ENCODE results near the gene SPATA46. TPM values are rescaled to one million over a fixed set of nuclear protein-coding genes. Genes with fewer than 3 reads are reported as not detected.

Gene SPATA46
- total RNA-seq, 1 experiment from 2014 or later = not detected

DNA sequence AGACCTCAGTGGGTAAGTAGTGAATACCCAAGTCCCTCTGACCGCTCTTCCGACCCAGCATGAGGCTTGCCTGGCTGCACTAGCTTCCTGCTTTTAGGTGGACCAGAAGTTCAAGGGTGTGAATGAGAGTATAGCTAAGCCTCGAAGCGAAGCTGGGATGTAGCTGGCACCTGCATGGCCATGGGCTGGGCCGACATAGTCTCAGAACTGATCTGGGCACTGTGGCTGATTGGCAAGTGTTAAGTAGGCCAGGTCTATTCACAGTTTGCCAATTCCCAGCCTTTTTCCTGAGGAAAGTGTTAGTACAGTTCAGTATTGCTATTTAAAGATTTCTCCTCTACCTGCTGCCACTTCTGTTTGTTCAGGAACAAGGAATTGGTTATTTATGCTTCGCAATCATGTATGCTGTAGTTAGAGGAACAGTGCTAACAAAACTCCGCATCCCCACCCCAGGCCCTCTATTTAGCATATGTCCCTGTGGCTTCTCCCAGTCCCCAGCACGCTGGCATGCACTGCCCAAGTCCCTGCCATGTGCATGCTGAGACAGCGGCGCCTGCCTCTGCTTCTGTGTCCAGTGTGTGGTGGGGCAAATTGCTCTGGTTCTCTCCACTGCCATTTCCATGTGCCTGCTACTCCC lies 16.3 kb downstream of the SPATA46 start:
- intact Hi-C loops (cut with micrococcal nuclease; ENCODE audit: unreplicated experiment) = no loop called here
- ChIA-PET POLR2A (no interaction called here), CTCF (no interaction called here)
- Mint-ChIP-seq H3K27ac (ENCODE audit: unreplicated experiment) (no peak overlapping the region), H3K27me3 (ENCODE audit: insufficient read depth, unreplicated experiment) (no peaks in the 10 kb centered on the region), H3K4me3 (ENCODE audit: unreplicated experiment) (no peak overlapping the region), H3K4me1 (ENCODE audit: low read depth, unreplicated experiment) (no peaks in the 10 kb centered on the region), H3K36me3 (ENCODE audit: insufficient read depth, unreplicated experiment) (no peaks in the 10 kb centered on the region), H3K9me3 (ENCODE audit: unreplicated experiment) (no peaks in the 10 kb centered on the region)
- Histone ChIP-seq H3K27me3 (replicated peaks; ENCODE audit: control insufficient read depth, insufficient read depth, low read length) (no peaks in the 10 kb centered on the region), H3K9me3 (no peaks in the 10 kb centered on the region), H3K4me1 (no peaks in the 10 kb centered on the region), H3K36me3 (ENCODE audit: control insufficient read depth, insufficient read depth, low read length) (no peaks in the 10 kb centered on the region; the same call in 1 of the 2 replicates), H3K4me3 (ENCODE audit: low read depth, low read length) (no peak overlapping the region)
- BruUV-seq (replicated peaks) = no TSS peak
- TF ChIP-seq, protein P1, sequence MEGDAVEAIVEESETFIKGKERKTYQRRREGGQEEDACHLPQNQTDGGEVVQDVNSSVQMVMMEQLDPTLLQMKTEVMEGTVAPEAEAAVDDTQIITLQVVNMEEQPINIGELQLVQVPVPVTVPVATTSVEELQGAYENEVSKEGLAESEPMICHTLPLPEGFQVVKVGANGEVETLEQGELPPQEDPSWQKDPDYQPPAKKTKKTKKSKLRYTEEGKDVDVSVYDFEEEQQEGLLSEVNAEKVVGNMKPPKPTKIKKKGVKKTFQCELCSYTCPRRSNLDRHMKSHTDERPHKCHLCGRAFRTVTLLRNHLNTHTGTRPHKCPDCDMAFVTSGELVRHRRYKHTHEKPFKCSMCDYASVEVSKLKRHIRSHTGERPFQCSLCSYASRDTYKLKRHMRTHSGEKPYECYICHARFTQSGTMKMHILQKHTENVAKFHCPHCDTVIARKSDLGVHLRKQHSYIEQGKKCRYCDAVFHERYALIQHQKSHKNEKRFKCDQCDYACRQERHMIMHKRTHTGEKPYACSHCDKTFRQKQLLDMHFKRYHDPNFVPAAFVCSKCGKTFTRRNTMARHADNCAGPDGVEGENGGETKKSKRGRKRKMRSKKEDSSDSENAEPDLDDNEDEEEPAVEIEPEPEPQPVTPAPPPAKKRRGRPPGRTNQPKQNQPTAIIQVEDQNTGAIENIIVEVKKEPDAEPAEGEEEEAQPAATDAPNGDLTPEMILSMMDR (IDR thresholded peaks at IDR 0.05; ENCODE audit: insufficient read depth in 1 of 2, low read depth in 1 of 2, low read length in 1 of 2, severe bottlenecking in 1 of 2, unreplicated experiment in 1 of 2) = no peak
- DNase-seq = no peak

DNA sequence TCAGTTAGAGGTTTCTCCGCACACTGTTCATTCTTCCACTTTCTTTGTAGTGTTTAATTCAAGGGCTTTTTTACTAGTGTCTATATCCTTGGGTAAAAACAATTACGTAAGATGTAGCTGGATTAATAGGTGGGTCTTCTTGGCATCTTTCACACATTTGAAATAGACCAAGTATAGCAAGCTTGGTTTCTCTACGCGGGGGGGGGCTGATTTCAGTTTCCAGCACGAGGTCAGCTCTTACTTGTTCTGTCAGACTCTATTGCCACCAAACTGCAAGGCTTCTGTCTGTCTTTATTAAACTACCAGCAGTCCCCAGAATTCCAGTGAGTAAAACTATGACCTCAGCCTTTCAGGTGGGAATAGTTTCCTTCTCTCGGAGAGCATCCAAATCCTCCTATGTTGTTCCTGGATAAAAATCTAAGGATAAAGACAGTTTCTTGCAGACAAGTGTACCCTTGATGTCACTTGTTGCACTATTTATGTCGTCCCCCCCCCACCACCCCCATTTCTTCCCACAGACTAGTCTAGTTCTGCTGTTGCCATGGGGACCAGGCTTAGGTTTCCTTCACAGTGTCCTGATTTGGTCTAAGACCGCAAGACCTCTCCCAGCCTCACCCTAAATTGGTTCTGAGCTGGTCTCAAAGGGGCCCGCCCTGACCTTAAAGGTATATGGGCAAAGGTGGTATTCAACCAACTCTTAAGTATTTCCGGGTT lies 17.0 kb downstream of the SPATA46 start:
- no peak for DNase-seq
- no peaks in the 10 kb centered on the region for H3K4me1 Mint-ChIP-seq (ENCODE audit: low read depth, unreplicated experiment)
- no TSS peak for BruUV-seq (replicated peaks)
- no peaks in the 10 kb centered on the region for H3K9me3 Mint-ChIP-seq (ENCODE audit: unreplicated experiment)
- H3K36me3 ChIP-seq (ENCODE audit: control insufficient read depth, insufficient read depth, low read length) = no peaks in the 10 kb centered on the region
- no peak overlapping the region for H3K27ac Mint-ChIP-seq (ENCODE audit: unreplicated experiment)
- H3K4me3 Mint-ChIP-seq (ENCODE audit: unreplicated experiment) = no peak overlapping the region
- H3K4me3 ChIP-seq (ENCODE audit: low read depth, low read length) = no peak overlapping the region
- TF ChIP-seq, protein P1 (IDR thresholded peaks at IDR 0.05; ENCODE audit: insufficient read depth in 1 of 2, low read depth in 1 of 2, low read length in 1 of 2, severe bottlenecking in 1 of 2, unreplicated experiment in 1 of 2) = no peak
- no peaks in the 10 kb centered on the region for H3K27me3 ChIP-seq (replicated peaks; ENCODE audit: control insufficient read depth, insufficient read depth, low read length)
- H3K36me3 Mint-ChIP-seq (ENCODE audit: insufficient read depth, unreplicated experiment) = no peaks in the 10 kb centered on the region
- H3K27me3 Mint-ChIP-seq (ENCODE audit: insufficient read depth, unreplicated experiment) = no peaks in the 10 kb centered on the region
- ChIA-PET CTCF (no interaction called here), POLR2A (no interaction called here)
- H3K4me1 ChIP-seq = no peaks in the 10 kb centered on the region
- no peaks in the 10 kb centered on the region for H3K9me3 ChIP-seq
- intact Hi-C loops (cut with micrococcal nuclease; ENCODE audit: unreplicated experiment) = loop anchor here (5.0 kb wide), 1 partner anchor 138 kb away; the partner anchor contains the start of gene UHMK1

DNA sequence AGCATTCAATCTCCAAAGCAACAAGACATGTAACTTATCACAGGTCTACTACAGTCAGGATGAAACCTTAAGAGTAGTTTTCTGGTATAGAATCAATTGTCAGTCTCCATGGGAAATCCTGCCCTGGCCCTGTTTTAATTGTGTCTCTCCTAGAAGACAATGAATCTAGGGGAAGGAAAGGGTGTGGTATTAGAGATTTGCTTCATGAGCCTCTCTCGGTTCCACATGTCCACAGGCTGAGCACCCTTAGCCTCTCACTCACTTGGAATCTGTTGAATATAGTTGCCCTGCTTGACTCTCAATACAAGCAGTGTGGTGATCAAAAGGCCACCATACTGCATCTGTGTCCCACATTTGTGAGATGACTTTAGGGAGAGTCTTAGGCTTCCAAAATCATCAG lies 17.7 kb downstream of the SPATA46 start:
- ChIA-PET POLR2A (no interaction called here), CTCF (no interaction called here)
- H3K9me3 ChIP-seq = no peaks in the 10 kb centered on the region
- Mint-ChIP-seq H3K36me3 (ENCODE audit: insufficient read depth, unreplicated experiment) (no peaks in the 10 kb centered on the region), H3K4me1 (ENCODE audit: low read depth, unreplicated experiment) (no peaks in the 10 kb centered on the region), H3K9me3 (ENCODE audit: unreplicated experiment) (no peaks in the 10 kb centered on the region), H3K4me3 (ENCODE audit: unreplicated experiment) (no peak overlapping the region), H3K27ac (ENCODE audit: unreplicated experiment) (no peak overlapping the region), H3K27me3 (ENCODE audit: insufficient read depth, unreplicated experiment) (no peaks in the 10 kb centered on the region)
- BruUV-seq (replicated peaks) = no TSS peak
- no peak overlapping the region for H3K4me3 ChIP-seq (ENCODE audit: low read depth, low read length)
- H3K27me3 ChIP-seq (replicated peaks; ENCODE audit: control insufficient read depth, insufficient read depth, low read length) = no peaks in the 10 kb centered on the region
- H3K36me3 ChIP-seq (ENCODE audit: control insufficient read depth, insufficient read depth, low read length) = no peaks in the 10 kb centered on the region
- no peak for DNase-seq
- TF ChIP-seq, protein P1 (IDR thresholded peaks at IDR 0.05; ENCODE audit: insufficient read depth in 1 of 2, low read depth in 1 of 2, low read length in 1 of 2, severe bottlenecking in 1 of 2, unreplicated experiment in 1 of 2) = no peak
- intact Hi-C loops (cut with micrococcal nuclease; ENCODE audit: unreplicated experiment) = loop anchor here (5.0 kb wide), 1 partner anchor 138 kb away; the partner anchor contains the start of gene UHMK1
- no peaks in the 10 kb centered on the region for H3K4me1 ChIP-seq
